Smooth muscle cell (in vitro differentiated cells): ENCODE results near the gene TCERG1L. TPM values are rescaled to one million over a fixed set of nuclear protein-coding genes. Genes with fewer than 3 reads are reported as not detected.

Experiments used
- DNase-seq: peaks from one replicate; lab custom pipeline; 2025; ENCODE audit not compliant: unreplicated experiment; lab: John Stamatoyannopoulos, UW
- H2AFZ ChIP-seq: fragments of 200-600 bp; sonication (generic); 2 replicates; pipeline ENCODE4 v1.6.0; 2016; ENCODE audit warnings: antibody characterized with exemption, low read depth, mild to moderate bottlenecking
- H3F3A ChIP-seq: fragments of 200-600 bp; sonication (generic); 2 replicates; pipeline ENCODE4 v1.6.0; 2017; ENCODE audit warnings: antibody characterized with exemption, low read depth
- H3K27ac ChIP-seq: fragments of 200-600 bp; sonication (generic); 2 replicates; pipeline ENCODE4 v1.5.1; 2016; ENCODE audit warnings: low read depth, mild to moderate bottlenecking
- H3K27me3 ChIP-seq: fragments of 200-600 bp; sonication (generic); 2 replicates; pipeline ENCODE4 v1.6.1; 2016; ENCODE audit warnings: low read depth, mild to moderate bottlenecking
- H3K36me3 ChIP-seq: fragments of 200-600 bp; sonication (generic); 2 replicates; pipeline ENCODE4 v1.5.1; 2016; ENCODE audit warnings: low read depth
- H3K4me1 ChIP-seq: fragments of 200-600 bp; sonication (generic); 2 replicates; pipeline ENCODE4 v1.5.1; 2016; ENCODE audit warnings: low read depth
- H3K4me2 ChIP-seq: fragments of 200-600 bp; sonication (generic); 2 replicates; pipeline ENCODE4 v1.6.0; 2016; ENCODE audit warnings: mild to moderate bottlenecking
- H3K4me3 ChIP-seq: fragments of 200-600 bp; sonication (generic); 2 replicates; pipeline ENCODE4 v1.5.1; 2016; ENCODE audit warnings: mild to moderate bottlenecking
- H3K79me2 ChIP-seq: fragments of 200-600 bp; sonication (generic); 2 replicates; pipeline ENCODE4 v1.6.0; 2016; ENCODE audit warnings: low read depth, mild to moderate bottlenecking
- H3K9ac ChIP-seq: fragments of 200-600 bp; sonication (generic); 2 replicates; pipeline ENCODE4 v1.6.0; 2016; ENCODE audit warnings: low read depth
- H3K9me3 ChIP-seq: fragments of 200-600 bp; sonication (generic); replicated peaks from 2 replicates; pipeline ENCODE4 v1.5.1; 2016; ENCODE audit warnings: low read depth
- H4K20me1 ChIP-seq: fragments of 200-600 bp; sonication (generic); 2 replicates; pipeline ENCODE4 v1.6.0; 2016; ENCODE audit warnings: low read depth
- whole genome bisulfite sequencing: methylation state at CpG from one replicate; pipeline ENCODE4 v1.1.7; 2016; ENCODE audit warnings: low lambda C conversion rate; 5-methylcytosine and 5-hydroxymethylcytosine counted together
- polyA plus RNA-seq: library from polyadenylated mRNA; unstranded; fragments of >200 nt; fragmentation: Nextera tagmentation; extraction: Ambion mirVana; gene quantifications from 2 replicates; pipeline ENCODE4 v1.2.1, GENCODE V29; 2016
- total RNA-seq: library from RNA; depleted of rRNA; stranded (reverse); fragments of >200 nt; gene quantifications from 2 replicates; pipeline ENCODE4 v1.2.3, GENCODE V29; 2014
- TF ChIP-seq, protein P1 (sequence below): fragments of 200-600 bp; sonication (generic); IDR thresholded peaks from 2 replicates; pipeline ENCODE4 v1.5.1; 2017; ENCODE audit warnings: borderline replicate concordance, mild to moderate bottlenecking, antibody characterized with exemption; ENCODE audit not compliant: insufficient read depth, poor library complexity, severe bottlenecking

The TCERG1L gene
- total and polyA plus RNA-seq, 2 experiments from 2014 or later, result not detected

- H3K27me3 ChIP-seq, result no peaks in the 10 kb centered on the region
- no peak for DNase-seq
- no peaks in the 10 kb centered on the region for H3K4me1 ChIP-seq
- no peaks in the 10 kb centered on the region for H3F3A ChIP-seq
- 94% methylated on average over 29 of the region's 29 CpGs for WGBS
- H3K27ac ChIP-seq, result no peak overlapping the region
- H2AFZ ChIP-seq, result no peak overlapping the region
- no peaks in the 10 kb centered on the region for H3K36me3 ChIP-seq
- H3K9ac ChIP-seq, result no peak overlapping the region
- H4K20me1 ChIP-seq, result no peaks in the 10 kb centered on the region
- TF ChIP-seq, protein P1, sequence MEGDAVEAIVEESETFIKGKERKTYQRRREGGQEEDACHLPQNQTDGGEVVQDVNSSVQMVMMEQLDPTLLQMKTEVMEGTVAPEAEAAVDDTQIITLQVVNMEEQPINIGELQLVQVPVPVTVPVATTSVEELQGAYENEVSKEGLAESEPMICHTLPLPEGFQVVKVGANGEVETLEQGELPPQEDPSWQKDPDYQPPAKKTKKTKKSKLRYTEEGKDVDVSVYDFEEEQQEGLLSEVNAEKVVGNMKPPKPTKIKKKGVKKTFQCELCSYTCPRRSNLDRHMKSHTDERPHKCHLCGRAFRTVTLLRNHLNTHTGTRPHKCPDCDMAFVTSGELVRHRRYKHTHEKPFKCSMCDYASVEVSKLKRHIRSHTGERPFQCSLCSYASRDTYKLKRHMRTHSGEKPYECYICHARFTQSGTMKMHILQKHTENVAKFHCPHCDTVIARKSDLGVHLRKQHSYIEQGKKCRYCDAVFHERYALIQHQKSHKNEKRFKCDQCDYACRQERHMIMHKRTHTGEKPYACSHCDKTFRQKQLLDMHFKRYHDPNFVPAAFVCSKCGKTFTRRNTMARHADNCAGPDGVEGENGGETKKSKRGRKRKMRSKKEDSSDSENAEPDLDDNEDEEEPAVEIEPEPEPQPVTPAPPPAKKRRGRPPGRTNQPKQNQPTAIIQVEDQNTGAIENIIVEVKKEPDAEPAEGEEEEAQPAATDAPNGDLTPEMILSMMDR, result no peak
- H3K79me2 ChIP-seq, result no peaks in the 10 kb centered on the region
- no peaks in the 10 kb centered on the region for H3K9me3 ChIP-seq
- no peak overlapping the region for H3K4me2 ChIP-seq
- no peak overlapping the region for H3K4me3 ChIP-seq
These were observed 103.7 kb downstream of the TCERG1L start for GRCh38 chr10:131207584-131208532.

- TF ChIP-seq, protein P1, result no peak
- no peak overlapping the region for H3K9ac ChIP-seq
- no peaks in the 10 kb centered on the region for H4K20me1 ChIP-seq
- H2AFZ ChIP-seq, result no peak overlapping the region
- H3K4me1 ChIP-seq, result no peaks in the 10 kb centered on the region
- no peaks in the 10 kb centered on the region for H3K79me2 ChIP-seq
- WGBS, result 93% methylated on average over 8 of the region's 8 CpGs
- H3K4me3 ChIP-seq, result no peak overlapping the region
- no peaks in the 10 kb centered on the region for H3K9me3 ChIP-seq
- no peak overlapping the region for H3K27ac ChIP-seq
- no peaks in the 10 kb centered on the region for H3K27me3 ChIP-seq
- H3F3A ChIP-seq, result no peaks in the 10 kb centered on the region
- DNase-seq, result no peak
- H3K4me2 ChIP-seq, result no peak overlapping the region
- no peaks in the 10 kb centered on the region for H3K36me3 ChIP-seq
These were observed 104.3 kb downstream of the TCERG1L start for GRCh38 chr10:131207176-131207575.

- no peaks in the 10 kb centered on the region for H4K20me1 ChIP-seq
- H3K4me2 ChIP-seq, result no peak overlapping the region
- WGBS, result 83% methylated on average over 26 of the region's 26 CpGs
- no peak for DNase-seq
- H3K4me1 ChIP-seq, result no peaks in the 10 kb centered on the region
- H3K79me2 ChIP-seq, result no peaks in the 10 kb centered on the region
- H3K4me3 ChIP-seq, result no peak overlapping the region
- no peaks in the 10 kb centered on the region for H3K27me3 ChIP-seq
- TF ChIP-seq, protein P1, result no peak
- H3K36me3 ChIP-seq, result no peaks in the 10 kb centered on the region
- H3K27ac ChIP-seq, result no peak overlapping the region
- no peaks in the 10 kb centered on the region for H3F3A ChIP-seq
- no peak overlapping the region for H3K9ac ChIP-seq
- H3K9me3 ChIP-seq, result no peaks in the 10 kb centered on the region
- no peak overlapping the region for H2AFZ ChIP-seq
These were observed 105.2 kb downstream of the TCERG1L start for GRCh38 chr10:131206111-131206995.
